HG03354 (cell line): ENCODE results near the gene IFT20.
"Not testable (repeated sequence)": the region's sequence is repeated elsewhere in the genome, so short reads cannot be mapped to it uniquely, and the experiment has no call there.

ENCODE experiments used
- ATAC-seq: cut with Tn5 transposase; IDR thresholded peaks from one replicate; pipeline ENCODE4 v1.9.1; 2021; ENCODE audit warnings: mild to moderate bottlenecking; ENCODE audit not compliant: unreplicated experiment, poor library complexity, severe bottlenecking

Gene IFT20

DNA sequence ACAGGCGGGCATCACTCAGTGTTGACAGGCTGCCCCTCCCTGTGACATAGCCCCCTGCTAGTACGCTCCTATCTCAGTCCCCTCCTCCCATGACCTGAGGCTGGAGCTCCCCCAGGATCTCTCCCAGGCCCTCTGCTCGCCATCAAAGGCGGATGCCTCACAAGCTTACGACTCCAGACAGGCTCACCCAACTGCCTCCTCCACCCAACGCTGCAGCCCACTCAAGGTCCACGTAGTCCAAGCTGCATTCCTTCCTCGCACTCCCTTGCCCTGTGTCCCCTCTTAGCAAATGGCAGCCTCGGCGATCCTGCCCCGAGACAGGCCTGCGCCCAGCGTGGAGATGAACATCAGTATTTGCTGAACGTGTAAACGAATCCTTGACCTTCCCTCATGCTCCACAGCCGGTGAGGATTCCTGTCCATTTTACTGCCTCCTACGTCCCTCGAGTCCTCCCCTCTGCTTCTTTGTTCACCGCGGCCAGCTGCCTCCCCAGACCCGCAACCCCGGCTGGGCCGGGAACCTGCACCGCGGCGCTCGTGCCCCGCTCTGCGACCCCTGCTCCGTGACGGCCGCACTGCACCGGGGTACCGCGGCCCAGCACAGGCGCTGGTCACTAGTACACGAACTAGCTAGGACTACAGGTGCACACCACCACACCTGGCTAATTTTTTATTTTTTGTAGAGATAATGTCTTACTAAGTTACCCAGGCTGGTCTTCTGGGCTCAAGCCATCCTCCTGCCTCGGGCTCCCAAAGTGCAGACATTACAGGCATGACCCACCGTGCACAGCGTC lies 17.1 kb downstream of the IFT20 start:
- peak; percentile 15 for ATAC-seq

GRCh38 chr17:28317099-28317965 lies 17.9 kb downstream of the IFT20 start:
- ATAC-seq = no peak

- no peak for ATAC-seq
Measured at GRCh38 chr17:28315846-28316705, 19.2 kb downstream of the IFT20 start.

DNA sequence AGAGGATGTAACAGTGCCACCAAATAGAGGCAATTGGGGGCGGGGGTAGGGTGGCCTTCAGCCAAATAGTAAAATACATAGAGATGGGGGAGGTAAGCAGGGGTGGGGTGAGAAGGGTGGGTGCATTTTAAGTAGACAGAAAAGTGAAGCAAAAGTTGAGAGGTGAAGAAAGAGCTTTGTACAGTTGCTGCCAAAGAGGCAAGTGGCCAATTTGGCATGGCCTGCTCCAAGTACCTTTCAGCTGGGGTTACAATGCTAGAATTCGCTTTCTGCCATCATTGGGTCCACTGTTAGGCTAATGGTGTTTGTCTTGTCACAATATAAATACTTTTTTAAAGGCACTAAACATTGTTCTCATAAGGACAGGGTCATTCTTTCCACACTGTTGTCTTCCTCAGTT lies 21.4 kb downstream of the IFT20 start:
- no peak for ATAC-seq

DNA sequence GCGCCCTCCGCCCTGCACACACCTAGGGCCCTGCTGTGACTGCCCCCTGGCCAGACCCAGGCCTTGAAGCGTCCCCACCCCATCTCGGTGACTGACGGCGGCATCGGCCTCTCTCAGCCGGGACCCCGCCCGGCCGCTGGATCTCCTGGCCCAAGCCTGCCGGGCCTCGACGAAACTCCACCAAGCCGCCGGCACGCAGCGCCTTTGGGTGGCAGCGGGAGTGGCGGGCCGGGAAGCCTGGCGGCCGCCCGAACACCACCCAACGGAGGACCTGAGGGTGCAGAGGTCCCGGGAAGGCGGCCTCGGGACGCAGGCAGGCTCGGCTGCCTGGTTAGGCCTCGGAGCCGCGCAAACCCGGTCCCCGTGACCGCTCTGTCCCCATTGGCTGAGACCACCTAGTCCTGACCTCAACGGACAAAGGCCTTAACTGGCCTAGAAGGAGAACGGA lies 28.3 kb downstream of the IFT20 start:
- ATAC-seq = no peak

- no peak for ATAC-seq
Measured at GRCh38 chr17:28298449-28298848, 36.8 kb downstream of the IFT20 start.

DNA sequence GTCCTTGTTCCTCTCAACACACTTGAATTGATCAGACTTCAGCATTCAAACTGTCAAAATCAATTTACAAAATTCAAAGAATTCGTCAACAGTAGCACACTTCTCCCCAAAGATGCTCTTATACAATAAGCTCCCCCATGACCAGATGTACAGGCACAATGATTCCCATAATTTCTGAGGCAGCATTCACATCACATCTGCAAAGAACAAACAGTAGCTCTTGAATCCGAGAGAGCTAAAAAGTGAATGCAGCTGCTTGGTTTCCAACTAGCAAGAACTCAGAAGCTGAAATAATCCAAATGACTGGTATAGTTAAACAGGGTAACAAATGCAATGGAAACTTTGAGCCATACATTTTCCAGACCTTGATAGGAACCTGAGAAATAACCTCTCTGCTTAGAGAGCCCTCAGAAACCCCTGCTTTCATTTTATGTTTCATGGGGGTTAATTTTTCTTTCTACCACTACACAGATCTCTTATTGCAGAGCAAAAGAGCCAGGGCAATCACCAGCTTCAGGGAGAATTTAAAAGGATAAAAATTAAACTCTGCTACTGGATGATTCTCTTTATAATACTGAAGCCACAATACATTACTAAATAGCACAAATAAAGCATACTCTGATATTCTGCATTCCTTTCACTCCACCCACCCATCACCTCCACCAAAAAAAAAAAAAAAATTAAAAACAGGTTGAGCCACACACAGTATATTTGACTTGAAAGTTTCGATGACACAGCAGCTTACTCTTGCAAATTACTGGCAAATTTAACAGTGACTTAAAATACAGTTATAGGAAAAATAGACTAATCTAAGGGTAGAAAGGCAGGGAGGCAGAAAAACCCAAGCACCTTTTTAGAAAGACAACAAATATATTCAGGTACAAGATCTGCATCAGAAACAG lies 39.3 kb downstream of the IFT20 start:
- no peak for ATAC-seq

DNA sequence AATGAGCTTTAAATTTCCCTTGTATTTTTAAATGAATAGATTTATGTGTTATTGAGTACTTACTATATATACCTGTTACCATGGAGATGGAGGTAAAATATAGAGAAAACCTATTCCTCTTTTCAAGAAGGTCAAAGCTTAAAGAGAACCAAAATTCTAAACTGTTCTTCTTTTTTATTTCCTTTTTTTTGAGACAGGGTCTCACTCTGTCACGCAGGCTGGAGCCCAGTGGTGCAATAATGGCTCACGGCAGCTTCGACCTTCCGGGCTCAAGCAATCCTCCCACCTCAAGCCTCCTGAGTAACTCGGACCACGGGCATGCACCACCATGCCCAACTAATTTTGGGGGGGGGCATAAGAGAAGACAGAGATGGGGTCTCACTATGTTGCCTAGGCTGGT lies 41.3 kb downstream of the IFT20 start:
- ATAC-seq = no peak

DNA sequence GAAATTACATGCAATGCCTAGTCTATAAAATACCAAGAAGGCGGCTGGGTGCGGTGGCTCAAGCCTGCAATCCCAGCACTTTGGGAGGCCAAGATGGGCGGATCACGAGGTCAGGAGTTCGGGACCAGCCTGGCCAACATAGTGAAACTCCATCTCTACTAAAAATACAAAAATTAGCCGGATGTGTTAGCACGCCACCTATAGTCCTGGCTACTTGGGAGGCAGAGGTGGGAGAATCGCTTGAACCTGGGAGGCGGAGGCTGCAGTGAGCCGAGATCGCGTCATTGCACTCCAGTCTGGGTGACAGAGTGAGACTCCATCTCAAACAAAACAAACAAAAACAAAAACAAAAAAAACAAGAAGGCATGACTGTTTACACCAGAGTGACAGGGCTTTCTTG lies 42.4 kb downstream of the IFT20 start:
- ATAC-seq = not testable (repeated sequence)

DNA sequence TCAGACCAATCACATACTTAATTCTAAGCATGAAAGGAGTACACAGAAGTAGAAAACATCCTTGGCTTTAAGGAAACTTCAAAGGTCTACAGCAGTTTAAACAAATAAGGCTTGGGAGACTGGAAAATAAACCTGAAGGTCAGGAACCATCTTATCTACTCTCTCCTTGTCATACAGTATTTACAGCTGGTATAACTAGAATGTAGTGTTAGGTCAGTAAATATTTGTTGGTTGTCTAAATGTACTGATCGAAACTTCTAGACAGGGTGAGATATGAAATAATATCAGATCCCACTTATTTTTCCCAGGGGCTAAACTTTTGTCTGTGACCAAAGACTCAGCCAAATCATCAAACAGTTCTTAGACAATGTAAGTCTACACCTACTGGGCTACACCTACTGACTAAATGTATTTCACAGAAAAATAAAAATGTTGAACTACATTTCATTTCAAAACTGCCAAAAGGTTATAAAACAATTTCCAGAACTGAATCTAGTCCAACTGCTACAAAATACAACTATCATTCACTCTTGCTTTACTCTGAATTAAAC lies 43.4 kb downstream of the IFT20 start:
- no peak for ATAC-seq

DNA sequence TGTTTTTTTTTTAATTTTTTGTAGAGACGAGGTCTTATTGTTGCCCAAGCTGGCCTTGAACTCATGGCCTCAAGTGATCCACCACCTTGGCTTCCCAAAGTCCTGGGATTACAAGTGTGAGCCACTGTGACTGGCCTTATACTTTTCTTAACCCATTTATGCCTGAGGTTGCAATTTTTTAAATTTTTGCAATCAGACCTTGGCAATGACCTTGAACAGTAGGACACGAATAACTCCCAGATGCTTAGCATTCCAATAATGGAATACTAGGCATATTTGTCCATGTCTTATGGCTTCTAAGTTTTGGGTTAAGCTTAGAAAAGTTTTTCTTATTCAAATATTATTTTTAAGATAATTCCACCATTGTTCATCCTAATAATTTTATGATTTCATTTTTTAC lies 44.6 kb downstream of the IFT20 start:
- ATAC-seq = no peak

DNA sequence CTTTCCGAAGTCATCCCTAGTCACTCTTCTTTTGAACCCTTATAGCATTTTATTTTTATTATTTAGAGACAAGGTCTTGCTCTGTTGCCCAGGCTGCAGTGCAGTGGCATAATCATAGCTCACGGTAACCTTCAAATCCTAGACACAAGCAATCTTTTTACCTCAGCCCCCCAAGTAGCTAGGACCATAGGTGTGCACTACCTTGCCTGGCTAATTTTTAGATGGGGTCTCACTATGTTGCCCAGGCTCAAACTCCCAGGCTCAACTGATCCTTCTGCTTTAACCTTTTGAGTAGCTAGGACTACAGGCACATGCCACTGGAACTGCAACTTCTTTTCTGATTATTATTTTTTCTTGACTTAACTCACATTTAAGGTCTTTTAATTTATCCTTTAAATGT lies 49.3 kb downstream of the IFT20 start:
- ATAC-seq = no peak

DNA sequence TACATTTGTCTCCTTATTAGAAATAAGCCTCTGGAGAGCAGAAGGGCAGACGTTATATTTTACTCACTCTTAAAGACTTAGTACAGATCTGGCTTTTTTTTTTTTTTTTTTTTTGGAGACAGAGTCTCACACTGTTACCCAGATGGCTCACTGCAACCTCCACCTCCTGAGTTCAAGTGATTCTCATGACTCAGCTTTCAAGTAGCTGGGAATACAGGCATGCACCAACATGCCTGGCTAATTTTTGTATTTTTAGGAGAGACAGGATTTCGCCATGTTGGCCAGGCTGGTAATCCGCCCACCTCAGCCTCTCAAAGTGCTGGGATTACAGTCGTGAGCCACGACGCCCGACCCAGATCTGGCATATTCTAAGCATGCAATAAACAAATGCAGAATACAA lies 52.7 kb downstream of the IFT20 start:
- no peak for ATAC-seq

DNA sequence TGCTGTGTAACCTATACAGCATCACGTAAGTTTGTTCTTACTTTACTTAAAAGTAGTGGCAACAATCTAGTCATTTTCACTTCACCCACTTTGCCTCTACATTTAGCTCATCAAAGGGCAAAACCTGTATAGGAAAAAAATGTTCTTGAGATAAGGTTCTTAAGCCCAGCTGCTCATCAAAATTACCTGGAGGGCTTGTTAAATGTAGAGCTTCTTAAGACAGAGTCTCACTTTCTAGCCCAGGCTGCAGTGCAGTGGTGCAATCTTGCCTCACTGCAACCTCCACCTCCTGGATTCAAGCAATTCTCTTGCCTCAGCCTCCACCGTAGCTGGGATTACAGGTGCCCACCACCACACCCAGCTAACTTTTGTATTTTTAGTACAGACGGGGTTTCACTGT lies 54.4 kb downstream of the IFT20 start:
- no peak for ATAC-seq

DNA sequence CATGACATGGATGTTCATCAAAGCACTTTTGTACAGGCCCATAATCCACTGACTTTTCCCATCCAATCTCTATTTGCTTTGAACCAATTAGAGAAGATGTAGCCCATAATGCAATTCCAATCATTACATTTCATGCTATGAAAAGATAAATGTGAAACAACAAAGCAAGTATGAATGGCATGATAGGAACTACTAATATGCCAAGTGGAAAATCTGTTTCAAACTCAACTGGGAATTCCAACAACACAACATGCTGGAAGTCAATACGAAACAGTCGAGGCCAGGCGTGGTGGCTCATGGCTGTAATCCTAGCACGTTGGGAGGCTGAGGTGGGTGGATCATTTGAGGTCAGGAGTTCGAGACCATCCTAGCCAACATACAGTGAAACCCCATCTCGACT lies 55.9 kb downstream of the IFT20 start:
- no peak for ATAC-seq
